ENCODE data around the gene PABPN1.
"Not testable (repeated sequence)": the region's sequence is repeated elsewhere in the genome, so short reads cannot be mapped to it uniquely, and the experiment has no call there.

The PABPN1 gene

GRCh38 chr14:23320584-23321571 lies at the start of gene PABPN1:
Gene PABPN1 (plus strand): TSS chr14:23321457. CDS start chr14:23321470, 13 bp downstream.
- peak; percentile 94 to 97 for DNase-seq (ENCODE audit: low read depth in 2 of 2)

- no peak for DNase-seq (ENCODE audit: low read depth in 2 of 2)
These were observed 45.8 kb upstream of the PABPN1 start for GRCh38 chr14:23275412-23275811.

- no peak for DNase-seq (ENCODE audit: low read depth in 2 of 2)
These were observed 44.1 kb upstream of the PABPN1 start for GRCh38 chr14:23277189-23277588.

GRCh38 chr14:23277928-23278327 lies 43.3 kb upstream of the PABPN1 start:
- DNase-seq (ENCODE audit: low read depth in 2 of 2): not testable (repeated sequence)

GRCh38 chr14:23281247-23281646 lies 40.0 kb upstream of the PABPN1 start:
- no peak for DNase-seq (ENCODE audit: low read depth in 2 of 2)

GRCh38 chr14:23284654-23285529 lies 36.4 kb upstream of the PABPN1 start:
- no peak for DNase-seq (ENCODE audit: low read depth in 2 of 2)

- DNase-seq (ENCODE audit: low read depth in 2 of 2): no peak
These were observed 35.7 kb upstream of the PABPN1 start for GRCh38 chr14:23285530-23286019.

- peak; percentile 94 to 97 for DNase-seq (ENCODE audit: low read depth in 2 of 2)
These were observed 35.0 kb upstream of the PABPN1 start, which contains the start of gene HOMEZ for GRCh38 chr14:23286020-23286901. Gene HOMEZ (minus strand): TSS chr14:23286132. CDS start chr14:23285952, 180 bp downstream.

- DNase-seq (ENCODE audit: low read depth in 2 of 2): no peak
These were observed 34.3 kb upstream of the PABPN1 start for GRCh38 chr14:23286902-23287479.

- DNase-seq (ENCODE audit: low read depth in 2 of 2): no peak
These were observed 26.3 kb upstream of the PABPN1 start for GRCh38 chr14:23294734-23295561.

GRCh38 chr14:23296012-23296777 lies 25.1 kb upstream of the PABPN1 start:
- no peak for DNase-seq (ENCODE audit: low read depth in 2 of 2)

- DNase-seq (ENCODE audit: low read depth in 2 of 2): no peak
These were observed 24.2 kb upstream of the PABPN1 start for GRCh38 chr14:23297096-23297495.

GRCh38 chr14:23297611-23298277 lies 23.5 kb upstream of the PABPN1 start:
- no peak for DNase-seq (ENCODE audit: low read depth in 2 of 2)

- DNase-seq (ENCODE audit: low read depth in 2 of 2): no peak
These were observed 21.9 kb upstream of the PABPN1 start for GRCh38 chr14:23299211-23299957.

- no peak for DNase-seq (ENCODE audit: low read depth in 2 of 2)
These were observed 21.1 kb upstream of the PABPN1 start for GRCh38 chr14:23299986-23300686.

- no peak for DNase-seq (ENCODE audit: low read depth in 2 of 2)
These were observed 20.5 kb upstream of the PABPN1 start for GRCh38 chr14:23300687-23301223.
